Measurements from ENCODE around the gene PSMB10. TPM values are rescaled to one million over a fixed set of nuclear protein-coding genes. Genes with fewer than 3 reads are reported as not detected.

PSMB10 gene
- total RNA-seq, 4 donors from 2014 or later = 22.9 to 39.7 (median 32.5) TPM

DNA sequence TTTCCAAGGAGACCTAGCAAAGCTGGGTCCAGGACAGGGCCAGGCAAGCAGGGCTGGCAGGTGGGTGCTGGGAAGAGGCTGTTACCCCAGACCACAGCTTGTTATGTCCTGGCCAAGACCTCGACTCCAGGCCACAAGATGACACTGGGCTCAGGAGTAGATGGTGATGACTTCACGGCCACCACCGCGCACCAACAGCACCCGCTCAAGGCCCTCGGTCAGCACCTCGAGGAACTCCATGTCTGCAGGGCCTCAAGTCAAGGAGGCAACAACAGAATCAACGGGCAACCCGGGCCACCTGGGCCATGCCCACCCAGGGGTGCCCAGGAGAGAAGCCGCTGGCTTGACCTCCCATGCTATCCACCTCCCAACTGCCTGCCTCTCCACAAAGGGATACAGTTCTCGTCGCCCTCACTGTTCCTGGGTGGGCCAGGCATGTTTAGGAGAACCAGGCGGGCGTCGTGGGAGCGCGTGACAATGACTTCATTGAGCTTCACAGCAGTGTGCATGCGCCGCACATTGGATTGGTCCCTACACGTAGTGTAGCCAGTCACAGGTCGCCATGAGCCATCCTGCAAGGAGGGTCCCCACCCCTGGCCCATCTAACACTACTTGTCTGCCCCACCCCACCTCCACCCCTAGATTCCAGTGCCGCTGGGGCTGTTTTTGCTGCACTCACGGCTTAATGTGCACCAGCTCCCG is 8.2 kb upstream of the PSMB10 start:
- WGBS, 2 donors = 90 to 95% methylated on average over 12 to 23 of the region's 24 CpGs
- TF ChIP-seq, protein P1, sequence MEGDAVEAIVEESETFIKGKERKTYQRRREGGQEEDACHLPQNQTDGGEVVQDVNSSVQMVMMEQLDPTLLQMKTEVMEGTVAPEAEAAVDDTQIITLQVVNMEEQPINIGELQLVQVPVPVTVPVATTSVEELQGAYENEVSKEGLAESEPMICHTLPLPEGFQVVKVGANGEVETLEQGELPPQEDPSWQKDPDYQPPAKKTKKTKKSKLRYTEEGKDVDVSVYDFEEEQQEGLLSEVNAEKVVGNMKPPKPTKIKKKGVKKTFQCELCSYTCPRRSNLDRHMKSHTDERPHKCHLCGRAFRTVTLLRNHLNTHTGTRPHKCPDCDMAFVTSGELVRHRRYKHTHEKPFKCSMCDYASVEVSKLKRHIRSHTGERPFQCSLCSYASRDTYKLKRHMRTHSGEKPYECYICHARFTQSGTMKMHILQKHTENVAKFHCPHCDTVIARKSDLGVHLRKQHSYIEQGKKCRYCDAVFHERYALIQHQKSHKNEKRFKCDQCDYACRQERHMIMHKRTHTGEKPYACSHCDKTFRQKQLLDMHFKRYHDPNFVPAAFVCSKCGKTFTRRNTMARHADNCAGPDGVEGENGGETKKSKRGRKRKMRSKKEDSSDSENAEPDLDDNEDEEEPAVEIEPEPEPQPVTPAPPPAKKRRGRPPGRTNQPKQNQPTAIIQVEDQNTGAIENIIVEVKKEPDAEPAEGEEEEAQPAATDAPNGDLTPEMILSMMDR (IDR thresholded peaks at IDR 0.05) = no peak
- no peak for TF ChIP-seq POLR2A (IDR thresholded peaks at IDR 0.05)
- no peaks in the 10 kb centered on the region for H3K27me3 ChIP-seq
- H3K4me3 ChIP-seq (replicated peaks in 1 of 3) = no peak overlapping the region
- intact Hi-C loops (cut with DNase I) = loop anchor here (5.0 kb wide), 1 partner anchor 403 kb away; no protein-coding TSS in a partner anchor
- H3K27ac ChIP-seq = no peak overlapping the region
- no peaks in the 10 kb centered on the region for H3K9me3 ChIP-seq
- H3K4me1 ChIP-seq = peaks cover 0 to 9% of the 10 kb centered on the region in 2 donors
- no peak for DNase-seq
- H3K36me3 ChIP-seq = peaks cover 57 to 58% of the 10 kb centered on the region in 2 donors

DNA sequence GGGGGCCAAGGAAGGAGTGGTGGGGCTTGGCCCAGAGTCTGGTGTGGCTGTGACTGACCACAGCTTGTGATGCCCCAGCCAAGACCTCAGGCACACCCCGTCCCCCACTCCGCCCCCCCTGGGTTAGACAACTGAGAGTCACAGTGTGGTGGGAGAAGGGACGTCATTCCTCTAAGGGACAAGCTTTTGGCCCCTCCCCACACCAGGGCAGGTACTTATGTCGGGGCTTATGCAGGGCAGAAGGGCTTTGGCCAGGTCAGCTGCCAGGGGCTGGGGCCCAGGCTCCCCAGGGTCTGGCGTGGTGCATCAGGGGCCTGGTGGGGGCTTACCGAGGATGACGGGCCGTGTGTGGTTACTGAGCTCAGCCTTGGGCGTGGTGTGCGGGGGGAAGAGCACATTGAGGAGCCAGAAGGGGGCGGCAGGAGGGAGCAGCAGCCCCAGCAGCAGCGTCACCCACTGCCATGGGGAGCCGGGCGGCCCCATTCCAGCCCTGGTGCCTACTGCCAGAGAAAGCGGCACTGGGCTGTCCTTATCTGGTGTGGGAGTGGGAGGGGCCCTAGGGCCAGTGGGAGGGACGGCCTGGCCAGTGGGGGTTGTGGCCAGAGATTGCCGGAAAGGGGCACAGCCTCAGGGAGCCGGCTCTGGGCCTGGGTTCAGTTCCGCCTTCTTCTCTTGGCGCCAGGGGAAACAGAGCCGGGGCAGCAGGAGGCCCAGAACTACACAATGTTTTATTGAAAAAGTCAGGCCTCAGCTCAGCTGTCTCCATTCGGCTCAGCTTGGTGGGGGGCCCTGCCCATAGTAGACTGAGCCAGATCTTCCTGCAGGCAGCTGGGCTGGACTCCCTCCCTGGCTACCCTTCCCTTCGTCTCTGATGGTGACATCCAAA is 7.2 kb upstream of the PSMB10 start, which contains the start of gene LCAT:
Gene LCAT, minus strand, starts transcription at position 502 of the 886 bp plus-strand sequence. Its CDS starts 19 bp downstream, at position 483.
- Histone ChIP-seq H3K9me3 (no peaks in the 10 kb centered on the region), H3K27ac (peak within 1 kb of the TSS in 2 of 3 donors; percentile 12 to 45), H3K4me1 (peaks cover 0 to 9% of the 10 kb centered on the region in 2 donors), H3K36me3 (peaks cover 47 to 48% of the 10 kb centered on the region in 2 donors), H3K27me3 (no peaks in the 10 kb centered on the region), H3K4me3 (replicated peaks in 1 of 3) (no peak within 1 kb of the TSS)
- no peak for DNase-seq
- intact Hi-C loops (cut with DNase I) = no loop called here
- TF ChIP-seq POLR2A (IDR thresholded peaks at IDR 0.05) = peak in 1 of 2 donors; percentile 4
- TF ChIP-seq, protein P1 (IDR thresholded peaks at IDR 0.05) = no peak
- 69 to 82% methylated on average over 6 to 18 of the region's 23 CpGs for WGBS, 2 donors

DNA sequence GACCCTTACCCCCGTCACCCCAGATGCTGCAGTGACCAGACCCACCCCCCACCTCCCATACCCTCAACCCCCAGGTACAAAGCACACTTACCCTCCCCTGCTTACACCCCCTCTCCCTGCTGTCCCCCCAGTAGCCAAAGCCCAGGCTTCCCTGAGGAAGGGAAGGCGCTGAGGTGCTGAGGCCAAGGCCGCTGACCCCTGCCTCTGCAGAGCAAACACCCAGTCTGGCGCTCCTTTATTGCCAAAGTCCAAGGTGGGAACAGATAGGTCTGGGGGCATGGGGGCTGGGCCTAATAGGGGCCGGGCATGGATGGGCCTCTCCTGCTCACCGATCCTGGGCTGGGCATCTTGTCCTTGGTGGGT is 6.6 kb upstream of the PSMB10 start:
- no peak for DNase-seq
- H3K9me3 ChIP-seq = no peaks in the 10 kb centered on the region
- peaks cover 41 to 42% of the 10 kb centered on the region in 2 donors for H3K36me3 ChIP-seq
- H3K4me3 ChIP-seq (replicated peaks in 1 of 3) = no peak overlapping the region
- TF ChIP-seq POLR2A (IDR thresholded peaks at IDR 0.05) = no peak
- TF ChIP-seq, protein P1 (IDR thresholded peaks at IDR 0.05) = no peak
- no peaks in the 10 kb centered on the region for H3K27me3 ChIP-seq
- whole genome bisulfite sequencing, 2 donors = 87 to 97% methylated on average over 3 to 5 of the region's 6 CpGs
- H3K27ac ChIP-seq = peak overlapping the region in 1 of 3 donors; percentile 12
- intact Hi-C loops (cut with DNase I) = no loop called here
- H3K4me1 ChIP-seq = peaks cover 0 to 9% of the 10 kb centered on the region in 2 donors

DNA sequence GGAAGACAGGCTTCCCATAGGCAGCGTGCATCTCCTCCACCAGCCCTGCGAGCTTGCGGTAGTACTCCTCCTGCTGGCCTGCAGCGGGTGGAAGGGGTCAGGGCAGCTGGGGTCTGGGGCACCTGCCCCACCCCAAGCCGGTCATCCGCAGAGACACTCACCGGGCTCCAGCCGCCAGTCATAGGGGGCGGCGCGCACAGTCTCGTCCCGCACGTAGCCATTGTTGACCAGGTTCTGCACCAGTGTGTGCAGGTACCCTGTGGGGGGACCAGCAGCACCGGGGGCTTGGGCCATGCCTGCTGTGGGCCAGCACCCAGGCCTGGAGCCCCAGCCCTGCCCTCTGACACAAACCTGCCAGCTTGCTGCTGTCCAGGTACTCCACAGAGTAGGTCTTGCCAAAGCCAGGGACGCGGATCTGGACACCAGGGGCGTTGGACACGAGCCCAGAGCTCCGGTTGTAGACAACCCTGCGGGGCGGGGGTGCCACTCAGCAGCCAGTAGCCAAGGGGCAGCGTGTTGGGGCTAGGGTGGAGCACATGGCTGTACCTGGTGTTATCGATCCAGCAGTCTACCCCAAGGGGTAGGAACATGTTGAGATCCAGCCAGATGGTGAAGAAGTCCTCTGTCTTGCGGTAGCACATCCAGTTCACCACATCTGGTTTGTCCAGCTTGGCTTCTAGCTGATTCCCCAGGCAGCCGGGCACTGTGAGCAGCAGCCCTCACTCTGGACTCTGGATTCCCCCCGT is 6.0 kb upstream of the PSMB10 start:
- no peaks in the 10 kb centered on the region for H3K9me3 ChIP-seq
- peak; percentile 68 to 73 for DNase-seq
- H3K36me3 ChIP-seq = peaks cover 35 to 36% of the 10 kb centered on the region in 2 donors
- WGBS, 2 donors = 58 to 85% methylated on average over 4 to 8 of the region's 27 CpGs
- H3K27ac ChIP-seq = peak overlapping the region in 1 of 3 donors; percentile 12
- no peaks in the 10 kb centered on the region for H3K27me3 ChIP-seq
- intact Hi-C loops (cut with DNase I) = no loop called here
- H3K4me1 ChIP-seq = peaks cover 0 to 9% of the 10 kb centered on the region in 2 donors
- H3K4me3 ChIP-seq (replicated peaks in 1 of 3) = no peak overlapping the region
- TF ChIP-seq, protein P1 (IDR thresholded peaks at IDR 0.05) = no peak
- no peak for TF ChIP-seq POLR2A (IDR thresholded peaks at IDR 0.05)
